T follicular helper cell (primary cell): ENCODE results near the gene LY9.
"Not testable (repeated sequence)": the region's sequence is repeated elsewhere in the genome, so short reads cannot be mapped to it uniquely, and the experiment has no call there.

Source experiments
- DNase-seq: peaks from one replicate; pipeline ENCODE4 v3.0.0-alpha.2; 2020; ENCODE audit warnings: low read depth

LY9 gene

DNA sequence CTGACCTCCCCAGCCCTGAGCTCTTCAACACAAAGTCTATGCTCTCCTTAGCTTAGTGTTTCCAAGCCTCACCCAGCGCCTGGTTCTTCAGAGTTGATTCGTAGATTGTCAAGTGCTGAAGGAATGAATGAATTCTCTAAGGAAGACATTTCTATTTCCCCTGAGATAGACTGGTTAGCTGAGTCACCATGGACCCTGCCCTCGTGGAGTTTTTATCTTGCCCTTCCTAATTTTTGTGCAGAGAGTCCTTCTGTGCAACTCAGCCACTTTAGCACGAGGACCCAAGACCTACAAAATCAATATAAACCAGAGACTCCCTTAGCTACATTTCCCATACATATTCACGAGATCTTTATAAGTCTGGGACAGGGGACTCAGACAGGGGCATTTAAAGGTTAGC lies 69.4 kb downstream of the LY9 start:
- DNase-seq = no peak

DNA sequence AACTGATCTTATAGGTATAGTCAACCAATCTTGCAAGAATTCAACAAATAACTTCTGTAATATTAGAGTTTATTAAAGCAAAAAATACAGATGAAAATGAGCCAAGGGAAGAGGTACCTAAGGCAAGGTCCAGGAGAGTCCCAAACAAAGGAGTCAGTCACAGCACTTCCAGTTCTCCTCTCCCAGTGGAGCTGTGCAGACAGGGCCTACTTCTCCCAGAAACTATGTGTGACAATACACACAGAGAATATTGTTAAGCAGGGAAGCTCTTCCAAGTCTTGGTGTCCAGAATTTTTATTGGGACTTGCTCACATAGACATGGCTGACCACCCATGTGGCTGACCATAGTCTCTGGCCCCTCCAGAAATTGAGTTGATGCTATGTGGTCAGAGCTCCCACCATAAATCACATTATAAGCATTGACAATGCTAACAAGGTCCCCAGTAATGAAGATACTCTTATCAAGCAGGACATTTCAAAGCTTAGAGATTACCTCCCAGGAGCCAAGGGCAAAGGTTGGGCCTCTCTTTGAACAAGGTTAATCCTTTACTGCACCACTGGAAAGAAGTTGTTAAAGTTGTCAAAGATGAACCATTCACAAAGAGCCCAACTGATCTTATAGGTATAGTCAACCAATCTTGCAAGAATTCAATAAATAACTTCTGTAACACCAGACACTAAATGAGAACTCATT lies 70.2 kb downstream of the LY9 start:
- DNase-seq = no peak

GRCh38 chr1:160866695-160867260 lies 70.8 kb downstream of the LY9 start:
- no peak for DNase-seq

DNA sequence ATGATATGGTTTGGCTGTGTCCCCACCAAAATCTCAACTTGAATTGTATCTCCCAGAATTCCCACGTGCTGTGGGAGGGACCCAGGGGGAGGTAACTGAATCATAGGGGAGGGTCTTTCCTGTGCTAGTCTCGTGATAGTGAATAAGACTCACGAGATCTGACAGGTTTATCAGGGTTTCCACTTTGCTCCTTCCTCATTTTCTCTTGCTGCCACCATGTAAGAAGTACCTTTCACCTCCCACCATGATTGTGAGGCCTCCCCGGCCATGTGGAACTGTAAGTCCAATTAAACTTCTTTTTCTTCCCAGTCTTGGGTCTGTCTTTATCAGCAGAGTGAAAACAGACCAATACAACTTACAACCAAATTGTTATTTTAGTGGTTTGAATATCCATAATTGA lies 71.7 kb downstream of the LY9 start:
- DNase-seq = not testable (repeated sequence)

DNA sequence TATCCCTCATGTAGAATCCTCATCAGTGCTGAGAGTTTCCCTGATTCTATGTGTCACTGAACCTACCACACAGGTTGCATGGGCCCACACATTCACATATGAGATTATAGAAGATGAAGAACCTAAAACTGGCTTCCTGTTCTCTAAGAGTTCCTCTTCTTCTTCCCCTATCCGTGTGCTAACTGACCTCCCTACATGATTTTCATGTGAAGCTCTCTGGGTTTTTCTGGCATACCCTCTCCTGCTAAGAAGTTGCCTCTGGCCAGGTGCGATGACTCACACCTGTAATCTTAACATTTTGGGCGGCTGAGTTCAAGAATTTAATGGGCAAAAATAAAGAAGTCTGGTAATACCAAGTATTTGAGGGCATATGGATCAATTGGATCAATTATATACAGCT lies 72.2 kb downstream of the LY9 start:
- DNase-seq = no peak

DNA sequence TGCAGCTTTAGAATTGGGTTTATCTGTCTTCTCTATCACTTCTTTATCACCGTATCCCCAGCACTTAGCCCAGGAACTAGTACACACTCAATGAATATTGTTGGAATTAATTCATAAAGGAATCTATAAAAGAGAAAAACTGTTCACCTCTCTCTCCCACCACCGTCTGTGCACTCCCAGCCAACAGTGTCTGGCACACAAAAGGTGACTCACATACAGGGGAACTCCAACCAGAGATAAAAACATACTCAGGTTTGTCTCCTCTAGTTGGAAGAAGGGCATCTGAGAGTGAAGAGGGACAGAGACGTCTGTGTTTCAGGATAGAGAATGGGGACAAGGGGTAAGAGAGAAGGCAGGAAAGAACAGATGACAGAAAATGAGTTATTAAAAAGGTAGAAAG lies 79.0 kb downstream of the LY9 start:
- no peak for DNase-seq

DNA sequence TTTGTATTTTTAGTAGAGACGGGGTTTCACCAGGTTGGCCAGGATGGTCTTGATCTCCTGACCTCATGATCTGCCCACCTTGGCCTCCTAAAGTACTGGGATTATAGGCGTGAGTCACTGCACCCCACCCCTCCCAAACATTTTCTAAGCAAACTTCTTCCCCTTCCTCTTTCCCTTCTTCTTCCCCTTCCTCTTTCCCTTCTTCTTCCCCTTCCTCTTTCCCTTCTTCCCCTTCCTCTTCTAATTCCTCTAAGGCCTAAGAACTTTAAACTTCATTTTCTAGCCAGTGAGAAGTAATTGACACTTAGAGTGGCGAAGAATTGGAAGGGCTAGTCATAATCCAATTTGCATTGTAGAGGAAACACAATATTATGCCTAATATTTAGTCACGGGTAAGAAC lies 79.6 kb downstream of the LY9 start:
- not testable (repeated sequence) for DNase-seq

- DNase-seq = no peak
These were observed 80.3 kb downstream of the LY9 start for GRCh38 chr1:160876311-160876710.

DNA sequence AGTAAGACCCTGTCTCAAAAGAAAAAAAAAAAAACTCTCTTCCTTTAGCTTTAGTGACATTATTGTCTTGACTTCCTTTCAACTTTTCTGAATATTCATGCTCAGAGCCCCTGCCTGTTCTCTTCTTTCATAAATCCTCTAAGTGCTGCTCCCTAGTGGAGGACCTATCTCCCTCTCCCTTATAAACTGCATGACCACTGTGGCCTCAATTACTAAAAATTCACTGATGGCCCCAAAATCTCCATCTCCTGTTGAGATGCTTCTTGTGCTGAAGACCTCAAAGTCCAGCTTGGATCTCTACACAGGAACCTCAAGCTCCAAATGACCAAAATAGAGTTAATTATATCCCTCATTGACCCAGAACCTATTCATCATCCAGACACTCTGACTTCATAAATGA lies 81.2 kb downstream of the LY9 start:
- no peak for DNase-seq
